RWPE2 (cell line): ENCODE results near the gene SUPT3H.

ENCODE experiments used
- ATAC-seq: fragments of 200-7000 bp; cut with Tn5 transposase; 3 replicates; pipeline ENCODE4 v1.9.1; 2021; ENCODE audit warnings: low read depth
- DNase-seq: peaks from one replicate; pipeline ENCODE4 v3.0.0-alpha.2; 2020; ENCODE audit warnings: low spot score
- H3K27ac ChIP-seq: fragments of 450-650 bp; 2 replicates; pipeline ENCODE4 v1.5.1; 2017; ENCODE audit warnings: mild to moderate bottlenecking; ENCODE audit not compliant: poor library complexity, severe bottlenecking
- H3K27me3 ChIP-seq: fragments of 250-450 bp; sonication (Bioruptor Pico); 2 replicates; pipeline ENCODE4 v1.5.1; 2021; ENCODE audit warnings: mild to moderate bottlenecking, moderate library complexity; ENCODE audit not compliant: insufficient read depth, poor library complexity, severe bottlenecking
- H3K36me3 ChIP-seq: fragments of 250-450 bp; sonication (Bioruptor Pico); 2 replicates; pipeline ENCODE4 v1.5.1; 2020; ENCODE audit warnings: low read depth, mild to moderate bottlenecking, moderate library complexity
- H3K4me1 ChIP-seq: fragments of 250-450 bp; sonication (Bioruptor Pico); 2 replicates; pipeline ENCODE4 v1.5.1; 2021; ENCODE audit warnings: mild to moderate bottlenecking, moderate library complexity; ENCODE audit not compliant: insufficient read depth, poor library complexity, severe bottlenecking
- H3K4me3 ChIP-seq: fragments of 250-450 bp; sonication (Bioruptor Pico); 2 replicates; pipeline ENCODE4 v1.5.1; 2021; ENCODE audit warnings: mild to moderate bottlenecking, moderate library complexity; ENCODE audit not compliant: severe bottlenecking
- H3K9me3 ChIP-seq: fragments of 250-450 bp; sonication (Bioruptor Pico); 2 replicates; pipeline ENCODE4 v1.5.1; 2021; ENCODE audit warnings: mild to moderate bottlenecking, moderate library complexity; ENCODE audit not compliant: severe bottlenecking
- TF ChIP-seq, protein P1 (sequence below): fragments of 450-650 bp; IDR thresholded peaks from one replicate; pipeline ENCODE4 v1.5.1; 2017; ENCODE audit warnings: mild to moderate bottlenecking, moderate library complexity; ENCODE audit not compliant: poor library complexity, severe bottlenecking

Gene SUPT3H

GRCh38 chr6:45364466-45364865 lies 13.3 kb downstream of the SUPT3H start:
- DNase-seq = no peak
- Histone ChIP-seq H3K9me3 (no peaks in the 10 kb centered on the region), H3K4me3 (no peak overlapping the region), H3K27me3 (no peaks in the 10 kb centered on the region), H3K36me3 (0 out of 2 replicates have a peak, but pooled peaks cover 6% of the 10 kb centered on the region), H3K4me1 (peaks cover 5% of the 10 kb centered on the region), H3K27ac (no peak overlapping the region)
- no peak for ATAC-seq
- TF ChIP-seq, protein P1, sequence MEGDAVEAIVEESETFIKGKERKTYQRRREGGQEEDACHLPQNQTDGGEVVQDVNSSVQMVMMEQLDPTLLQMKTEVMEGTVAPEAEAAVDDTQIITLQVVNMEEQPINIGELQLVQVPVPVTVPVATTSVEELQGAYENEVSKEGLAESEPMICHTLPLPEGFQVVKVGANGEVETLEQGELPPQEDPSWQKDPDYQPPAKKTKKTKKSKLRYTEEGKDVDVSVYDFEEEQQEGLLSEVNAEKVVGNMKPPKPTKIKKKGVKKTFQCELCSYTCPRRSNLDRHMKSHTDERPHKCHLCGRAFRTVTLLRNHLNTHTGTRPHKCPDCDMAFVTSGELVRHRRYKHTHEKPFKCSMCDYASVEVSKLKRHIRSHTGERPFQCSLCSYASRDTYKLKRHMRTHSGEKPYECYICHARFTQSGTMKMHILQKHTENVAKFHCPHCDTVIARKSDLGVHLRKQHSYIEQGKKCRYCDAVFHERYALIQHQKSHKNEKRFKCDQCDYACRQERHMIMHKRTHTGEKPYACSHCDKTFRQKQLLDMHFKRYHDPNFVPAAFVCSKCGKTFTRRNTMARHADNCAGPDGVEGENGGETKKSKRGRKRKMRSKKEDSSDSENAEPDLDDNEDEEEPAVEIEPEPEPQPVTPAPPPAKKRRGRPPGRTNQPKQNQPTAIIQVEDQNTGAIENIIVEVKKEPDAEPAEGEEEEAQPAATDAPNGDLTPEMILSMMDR = no peak

DNA sequence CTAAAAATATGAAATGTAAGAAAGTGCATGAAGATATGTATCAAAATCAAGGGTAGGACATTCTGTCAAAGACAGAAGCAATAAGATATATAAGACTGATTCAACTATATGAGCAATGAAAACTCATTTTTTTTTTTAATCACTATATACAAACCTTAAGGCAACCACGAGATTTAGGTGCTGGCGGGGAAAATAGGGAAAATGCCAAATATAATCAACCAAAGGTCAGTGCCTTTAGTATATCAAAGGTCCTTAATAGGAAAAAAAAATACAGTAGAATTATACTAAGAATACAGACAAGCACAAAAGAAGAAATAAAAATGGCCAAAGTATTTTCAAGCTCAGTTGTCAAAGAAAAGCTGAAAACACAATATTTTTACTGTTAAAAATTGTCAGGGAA lies 24.1 kb downstream of the SUPT3H start:
- Histone ChIP-seq H3K36me3 (no peaks in the 10 kb centered on the region; the same call in 1 of the 2 replicates), H3K9me3 (no peaks in the 10 kb centered on the region), H3K27me3 (no peaks in the 10 kb centered on the region), H3K4me3 (no peak overlapping the region), H3K27ac (no peak overlapping the region), H3K4me1 (no peaks in the 10 kb centered on the region)
- TF ChIP-seq, protein P1 = no peak
- DNase-seq (no peak), ATAC-seq (no peak)

- DNase-seq = no peak
- TF ChIP-seq, protein P1 = no peak
- ATAC-seq = no peak
- Histone ChIP-seq H3K4me1 (no peaks in the 10 kb centered on the region), H3K36me3 (no peaks in the 10 kb centered on the region; the same call in 1 of the 2 replicates), H3K4me3 (no peak overlapping the region), H3K9me3 (no peaks in the 10 kb centered on the region), H3K27ac (no peak overlapping the region), H3K27me3 (no peaks in the 10 kb centered on the region)
Observed at GRCh38 chr6:45351667-45352066, 26.1 kb downstream of the SUPT3H start.

DNA sequence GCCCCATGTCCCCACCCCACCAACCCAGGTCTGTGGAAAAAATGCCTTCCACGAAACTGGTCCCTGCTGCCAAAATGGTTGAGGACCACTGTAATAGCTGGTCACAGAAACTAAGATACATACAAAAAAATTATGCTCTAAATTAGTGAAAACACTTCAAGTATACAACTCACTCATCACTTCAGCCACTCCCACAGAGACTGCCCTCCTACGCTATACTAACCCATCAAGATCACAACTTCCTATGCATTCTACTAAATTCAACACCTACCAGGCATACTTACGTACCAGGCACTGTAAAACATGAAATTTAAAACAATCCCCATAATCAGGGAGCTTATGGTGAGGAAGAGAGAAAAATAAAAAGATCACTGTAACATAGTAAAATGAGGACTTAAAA lies 26.7 kb downstream of the SUPT3H start:
- H3K4me3 ChIP-seq = no peak overlapping the region
- H3K9me3 ChIP-seq = no peaks in the 10 kb centered on the region
- H3K4me1 ChIP-seq = no peaks in the 10 kb centered on the region
- H3K27me3 ChIP-seq = no peaks in the 10 kb centered on the region
- ATAC-seq (no peak), DNase-seq (no peak)
- H3K36me3 ChIP-seq = no peaks in the 10 kb centered on the region; the same call in 1 of the 2 replicates
- TF ChIP-seq, protein P1 = no peak
- H3K27ac ChIP-seq = no peak overlapping the region

DNA sequence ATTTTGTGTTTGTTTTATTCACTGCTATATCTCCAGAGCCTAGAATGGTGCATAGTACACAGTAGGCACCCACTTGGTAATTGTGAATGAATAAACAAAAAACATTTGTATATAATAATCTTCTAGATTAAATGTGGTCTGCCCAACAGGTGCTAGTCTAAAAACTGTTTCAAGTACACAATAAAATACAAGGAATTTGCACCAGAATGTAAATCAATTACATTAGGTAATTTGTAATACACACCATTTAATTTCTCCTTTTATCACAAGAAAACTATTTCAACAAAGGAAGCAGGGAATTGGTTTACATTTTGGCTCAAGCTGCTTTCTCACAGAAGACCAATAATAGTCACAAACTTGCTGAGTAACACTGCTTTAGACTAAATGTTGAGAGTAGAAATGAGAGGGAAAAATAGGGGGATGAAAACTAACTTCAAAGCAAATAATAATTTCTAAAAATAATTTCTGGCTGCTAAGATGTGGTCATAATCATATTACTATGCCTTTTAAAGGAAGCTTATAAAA lies 27.5 kb downstream of the SUPT3H start:
- no peaks in the 10 kb centered on the region for H3K9me3 ChIP-seq
- DNase-seq = no peak
- no peaks in the 10 kb centered on the region; the same call in 1 of the 2 replicates for H3K36me3 ChIP-seq
- H3K4me1 ChIP-seq = no peaks in the 10 kb centered on the region
- no peak overlapping the region for H3K27ac ChIP-seq
- TF ChIP-seq, protein P1 = no peak
- no peak overlapping the region for H3K4me3 ChIP-seq
- no peak for ATAC-seq
- no peaks in the 10 kb centered on the region for H3K27me3 ChIP-seq
